AG04449 (cell line): Measurements from ENCODE around the gene PRLHR.

ENCODE experiments used
- CTCF ChIA-PET: fragments of 350-600 bp; formaldehyde crosslinking; extraction: SDS; loops from one replicate; lab custom pipeline; 2021; ENCODE audit warnings: antibody characterized with exemption; lab: Yijun Ruan, JAX
- POLR2A ChIA-PET: fragments of 400-600, 350-600 bp; formaldehyde crosslinking; extraction: SDS; loops from one replicate; lab custom pipeline; 2020; ENCODE audit warnings: antibody characterized with exemption, inconsistent platforms; lab: Yijun Ruan, JAX
- DNase-seq: peaks from one replicate; pipeline ENCODE4 v3.0.0-alpha.2; 2010; ENCODE audit warnings: low read depth, low spot score
- H3K4me3 ChIP-seq: 2 replicates; pipeline ENCODE4 v1.5.1; 2011; ENCODE audit warnings: low read depth, mild to moderate bottlenecking, control low read depth, low read length
- TF ChIP-seq, protein P1 (sequence below): IDR thresholded peaks from one replicate; pipeline ENCODE4 v1.5.1; 2011; ENCODE audit warnings: mild to moderate bottlenecking, moderate library complexity, low read length, control low read depth, inconsistent platforms; ENCODE audit not compliant: insufficient read depth; ENCODE audit errors: missing control alignments

The PRLHR gene

DNA sequence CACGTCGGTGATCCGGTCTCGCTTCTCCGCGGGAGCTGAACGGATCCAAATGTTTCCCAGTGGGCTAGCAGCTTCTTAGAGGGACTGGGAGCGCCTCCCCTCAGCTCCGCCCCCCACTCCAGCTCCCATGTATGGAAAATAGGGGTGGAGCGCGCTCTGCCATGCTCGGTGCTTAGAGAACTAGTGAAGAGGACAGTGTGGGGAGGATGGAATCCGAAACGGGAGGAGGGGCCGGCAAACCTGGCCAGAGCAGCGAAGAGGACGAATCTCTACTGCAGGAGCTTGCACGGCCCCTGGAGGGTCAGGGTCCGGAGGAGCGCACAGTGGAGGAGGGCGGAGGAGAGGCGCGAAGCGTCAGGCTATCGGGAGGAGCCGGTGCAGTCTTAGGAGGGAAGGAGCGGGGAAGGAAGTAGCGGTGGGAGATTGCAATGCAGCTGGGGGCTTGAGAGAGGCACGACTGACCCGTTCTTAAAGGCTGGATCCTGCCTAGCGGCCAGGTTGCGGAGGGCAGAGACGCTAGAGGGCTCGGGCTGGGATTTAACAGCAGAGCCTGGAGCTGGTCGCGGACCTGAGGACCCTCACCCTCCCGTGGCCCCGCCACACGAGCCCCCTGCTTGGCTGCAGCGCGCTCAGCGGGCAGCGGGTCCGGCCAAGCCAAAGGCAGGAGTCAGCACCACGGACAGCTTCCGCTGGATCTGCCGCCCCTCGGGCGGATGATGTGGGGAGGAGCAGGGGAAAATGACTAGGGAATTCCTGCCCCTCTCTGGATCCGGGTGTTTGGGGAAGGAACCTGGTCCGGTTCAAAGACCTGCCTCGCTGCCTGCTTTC, at the start of gene PRLHR:
TSS of gene PRLHR (minus strand) at position 51 of the 828 bp plus-strand sequence. CDS start 404 bp downstream, outside the sequence.
- DNase-seq = no peak
- POLR2A ChIA-PET = no interaction called here
- CTCF ChIA-PET = no interaction called here
- H3K4me3 ChIP-seq = no peak within 1 kb of the TSS
- TF ChIP-seq, protein P1, sequence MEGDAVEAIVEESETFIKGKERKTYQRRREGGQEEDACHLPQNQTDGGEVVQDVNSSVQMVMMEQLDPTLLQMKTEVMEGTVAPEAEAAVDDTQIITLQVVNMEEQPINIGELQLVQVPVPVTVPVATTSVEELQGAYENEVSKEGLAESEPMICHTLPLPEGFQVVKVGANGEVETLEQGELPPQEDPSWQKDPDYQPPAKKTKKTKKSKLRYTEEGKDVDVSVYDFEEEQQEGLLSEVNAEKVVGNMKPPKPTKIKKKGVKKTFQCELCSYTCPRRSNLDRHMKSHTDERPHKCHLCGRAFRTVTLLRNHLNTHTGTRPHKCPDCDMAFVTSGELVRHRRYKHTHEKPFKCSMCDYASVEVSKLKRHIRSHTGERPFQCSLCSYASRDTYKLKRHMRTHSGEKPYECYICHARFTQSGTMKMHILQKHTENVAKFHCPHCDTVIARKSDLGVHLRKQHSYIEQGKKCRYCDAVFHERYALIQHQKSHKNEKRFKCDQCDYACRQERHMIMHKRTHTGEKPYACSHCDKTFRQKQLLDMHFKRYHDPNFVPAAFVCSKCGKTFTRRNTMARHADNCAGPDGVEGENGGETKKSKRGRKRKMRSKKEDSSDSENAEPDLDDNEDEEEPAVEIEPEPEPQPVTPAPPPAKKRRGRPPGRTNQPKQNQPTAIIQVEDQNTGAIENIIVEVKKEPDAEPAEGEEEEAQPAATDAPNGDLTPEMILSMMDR = no peak

DNA sequence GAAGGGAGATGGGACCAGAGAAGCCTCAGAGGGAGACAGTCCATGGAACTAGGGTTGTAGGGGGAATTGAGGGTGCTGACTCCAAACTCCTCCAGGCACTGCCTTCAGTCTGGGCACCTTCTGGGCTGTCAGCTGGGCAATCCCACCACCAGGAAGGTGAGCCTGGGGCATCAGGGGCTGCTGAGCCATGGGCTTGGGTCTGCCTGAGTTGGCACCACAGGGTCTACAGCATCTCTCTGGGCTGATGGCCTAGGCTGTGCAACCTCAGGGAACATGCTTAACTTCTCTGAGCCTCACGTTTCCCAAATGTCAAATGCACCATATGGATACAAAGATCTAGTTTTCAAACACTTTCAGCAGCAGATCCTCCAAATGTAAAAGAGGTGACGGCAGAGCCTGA, 46.8 kb upstream of the PRLHR start:
- TF ChIP-seq, protein P1 = no peak
- ChIA-PET POLR2A (no interaction called here), CTCF (no interaction called here)
- no peak overlapping the region for H3K4me3 ChIP-seq
- no peak for DNase-seq

DNA sequence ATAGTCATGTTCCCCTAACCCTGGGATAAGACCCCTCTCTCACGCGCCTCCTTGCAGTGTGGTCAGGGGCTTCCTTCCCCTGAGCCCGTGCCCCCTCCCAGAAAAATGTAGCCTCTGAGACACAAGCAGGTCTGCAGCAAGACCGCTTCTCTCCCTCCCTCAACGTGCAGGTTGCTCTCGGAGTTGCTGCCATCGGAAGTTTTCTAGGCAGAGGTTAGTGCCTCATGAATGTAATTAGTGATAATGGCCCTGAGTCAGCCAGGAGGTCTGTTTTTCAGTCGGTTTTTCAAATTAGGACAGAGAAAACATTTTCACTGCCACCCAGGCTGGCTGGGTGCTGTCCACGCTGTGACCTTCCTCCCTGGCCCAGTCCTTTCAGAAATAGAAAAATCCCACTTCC, 43.2 kb upstream of the PRLHR start:
- CTCF ChIA-PET = no interaction called here
- no peak overlapping the region for H3K4me3 ChIP-seq
- TF ChIP-seq, protein P1 = no peak
- POLR2A ChIA-PET = no interaction called here
- no peak for DNase-seq

DNA sequence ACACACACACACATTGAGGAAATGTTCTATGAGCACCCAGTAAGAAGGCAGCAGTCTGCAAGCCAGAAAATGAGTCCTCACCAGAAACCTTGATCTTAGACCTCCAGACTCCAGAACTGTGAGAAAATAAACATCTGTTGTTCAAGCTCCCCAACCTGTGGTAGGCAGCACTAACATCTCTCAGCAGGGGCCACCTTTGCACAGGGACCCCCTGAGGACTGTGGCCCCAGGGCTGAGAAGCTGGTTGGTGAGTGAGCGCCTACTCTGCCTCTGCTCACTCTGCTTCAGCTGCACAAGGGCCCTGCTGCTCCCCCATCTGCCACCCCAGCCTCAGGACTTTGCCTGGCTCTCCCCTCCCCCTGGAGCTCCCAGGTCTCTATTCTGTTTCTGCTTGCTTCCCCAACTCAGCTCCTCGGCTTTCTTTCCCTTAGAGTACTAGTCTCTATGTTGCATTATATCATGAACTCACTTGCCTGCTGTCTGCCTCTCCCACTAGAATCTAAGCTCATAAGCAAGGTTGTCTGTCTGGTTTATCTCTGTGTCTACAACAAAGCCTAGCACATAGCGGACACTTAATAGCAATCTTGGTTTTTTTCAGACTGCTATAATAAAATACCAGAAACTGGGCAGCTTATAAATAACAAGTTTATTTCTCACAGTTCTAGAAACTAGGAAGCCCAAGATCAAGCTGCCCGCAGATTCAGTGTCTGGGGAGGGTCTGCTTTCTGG, 40.4 kb upstream of the PRLHR start:
- TF ChIP-seq, protein P1 = no peak
- ChIA-PET CTCF (no interaction called here), POLR2A (no interaction called here)
- DNase-seq = no peak
- no peak overlapping the region for H3K4me3 ChIP-seq

DNA sequence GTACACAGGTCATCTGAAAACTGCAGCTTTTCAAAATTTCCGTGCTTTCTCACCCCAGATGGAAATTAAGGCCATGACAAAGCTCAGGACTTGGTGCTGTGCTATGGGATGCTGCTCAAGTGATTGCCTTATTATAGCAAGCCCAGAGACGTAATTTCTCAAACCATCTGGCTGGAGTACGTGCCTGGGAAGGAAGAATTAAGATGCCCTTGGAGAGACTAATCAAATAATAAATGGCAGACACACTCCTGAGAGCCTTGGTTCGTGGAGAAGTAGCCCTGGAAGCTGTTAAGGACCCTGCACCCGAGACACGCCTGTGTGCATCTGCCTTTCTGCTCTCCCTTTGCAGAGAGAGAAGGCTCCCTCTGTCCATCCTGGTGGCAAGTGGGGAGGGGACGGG, 38.3 kb upstream of the PRLHR start:
- ChIA-PET POLR2A (interaction anchor here (0.5 kb wide), 1 partner anchor 172 kb away, joined by 3 read pairs; no protein-coding TSS in a partner anchor), CTCF (no interaction called here)
- H3K4me3 ChIP-seq = no peak overlapping the region
- TF ChIP-seq, protein P1 = no peak
- DNase-seq = no peak

DNA sequence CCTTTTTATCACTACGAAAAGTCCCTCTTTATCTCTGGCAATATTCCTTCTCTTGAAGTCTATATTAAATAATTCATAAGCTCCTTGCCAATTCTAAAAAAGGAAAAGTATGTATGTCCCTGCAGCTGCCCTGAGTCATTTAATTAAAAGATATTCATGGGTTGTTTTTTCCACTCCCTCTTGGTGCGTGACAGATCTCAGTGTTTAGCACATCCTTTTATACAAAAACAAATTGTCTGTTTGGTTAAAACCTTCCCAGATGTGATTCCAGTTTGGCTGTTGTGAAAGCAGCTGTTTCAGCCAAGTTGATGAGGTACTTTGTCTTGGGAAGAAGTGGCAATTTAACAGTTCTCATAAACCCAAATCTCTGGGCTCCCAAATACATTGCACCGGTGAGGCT, 33.8 kb upstream of the PRLHR start:
- ChIA-PET POLR2A (no interaction called here), CTCF (interaction anchor here (1.2 to 2.1 kb wide), 2 partner anchors 91 to 92 kb away, joined by 3 to 4 read pairs; no protein-coding TSS in a partner anchor)
- TF ChIP-seq, protein P1 = no peak
- no peak for DNase-seq
- H3K4me3 ChIP-seq = no peak overlapping the region
